ENCODE measurements around the gene ZNF518A. TPM values are rescaled to one million over a fixed set of nuclear protein-coding genes. Genes with fewer than 3 reads are reported as not detected.
"Not testable (repeated sequence)": the region's sequence is repeated elsewhere in the genome, so short reads cannot be mapped to it uniquely, and the experiment has no call there.

Gene ZNF518A
- total and polyA plus RNA-seq, 9 of the 15 experiments (the other 6 are each of a cell fraction or from before 2014, with no cell fraction given): 6.3 to 30.0 (median 17.4) TPM

- TF ChIP-seq MYBL2 (IDR thresholded peaks at IDR 0.05; ENCODE audit: low read depth) (no peak), MYBL2 (CRISPR knock-in tag; IDR thresholded peaks at IDR 0.05; ENCODE audit: borderline replicate concordance) (no peak), ZNF592 (IDR thresholded peaks at IDR 0.05) (no peak), NFATC3 (IDR thresholded peaks at IDR 0.05) (no peak), FOXK1 (CRISPR knock-in tag; IDR thresholded peaks at IDR 0.05; ENCODE audit: borderline replicate concordance) (no peak), ATF1 (CRISPR knock-in tag; IDR thresholded peaks at IDR 0.05) (no peak), ATF1 (tag; IDR thresholded peaks at IDR 0.05) (no peak), ZNF277 (CRISPR knock-in tag; IDR thresholded peaks at IDR 0.05; ENCODE audit: borderline replicate concordance) (no peak), WHSC1 (IDR thresholded peaks at IDR 0.05; ENCODE audit: low read length) (no peak), SIX5 (IDR thresholded peaks at IDR 0.05; ENCODE audit: borderline replicate concordance in 1 of 2, insufficient read depth in 1 of 2, low read depth in 1 of 2, low read length in 2 of 2) (no peak), CREBBP (IDR thresholded peaks at IDR 0.05; ENCODE audit: low read depth, low read length) (no peak), POLR2G (IDR thresholded peaks at IDR 0.05; ENCODE audit: low read depth, low read length) (no peak), ZNF699 (CRISPR knock-in tag; IDR thresholded peaks at IDR 0.05; ENCODE audit: insufficient replicate concordance) (no peak), ZNF830 (CRISPR knock-in tag; IDR thresholded peaks at IDR 0.05) (no peak)
- TF ChIP-seq, protein P1, sequence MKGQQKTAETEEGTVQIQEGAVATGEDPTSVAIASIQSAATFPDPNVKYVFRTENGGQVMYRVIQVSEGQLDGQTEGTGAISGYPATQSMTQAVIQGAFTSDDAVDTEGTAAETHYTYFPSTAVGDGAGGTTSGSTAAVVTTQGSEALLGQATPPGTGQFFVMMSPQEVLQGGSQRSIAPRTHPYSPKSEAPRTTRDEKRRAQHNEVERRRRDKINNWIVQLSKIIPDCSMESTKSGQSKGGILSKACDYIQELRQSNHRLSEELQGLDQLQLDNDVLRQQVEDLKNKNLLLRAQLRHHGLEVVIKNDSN (CRISPR knock-in tag; IDR thresholded peaks at IDR 0.05): no peak
These were observed 58.8 kb downstream of the ZNF518A start (continued) for GRCh38 chr10:96188916-96189315.

- POLR2A ChIA-PET; H3K27me3 ChIP-seq (ENCODE audit: control insufficient read depth in 2 of 2, insufficient read depth in 2 of 2, low read length in 2 of 2); DNase-seq (ENCODE audit: extremely low read depth in 1 of 4, low spot score in 3 of 4); intact Hi-C loops (cut with micrococcal nuclease); H4K20me1 ChIP-seq (replicated peaks; ENCODE audit: control insufficient read depth, insufficient read depth, low read length); H3K9ac ChIP-seq (ENCODE audit: insufficient read depth in 1 of 2, low read depth in 2 of 2, low read length in 2 of 2); H3K9me3 ChIP-seq (replicated peaks; ENCODE audit: control insufficient read depth, insufficient read depth, low read depth, low read length); CTCF ChIA-PET (ENCODE audit: low intra/inter-chr PET ratio); H2AFZ ChIP-seq (ENCODE audit: low read depth, low read length); H3K79me2 ChIP-seq (ENCODE audit: control insufficient read depth, insufficient read depth, low read length); in situ Hi-C loops (cut with MboI); H3K4me3 ChIP-seq; H3K9me1 ChIP-seq (ENCODE audit: control insufficient read depth, insufficient read depth, low read length); ATAC-seq; H3K4me1 ChIP-seq (replicated peaks in 1 of 2; ENCODE audit: control insufficient read depth in 2 of 2, insufficient read depth in 2 of 2, low read length in 2 of 2); H3K36me3 ChIP-seq (ENCODE audit: control insufficient read depth, insufficient read depth, low read length); H3K4me2 ChIP-seq (ENCODE audit: insufficient read depth, low read length); H3K27ac ChIP-seq (ENCODE audit: extremely low read depth, low read depth, low read length); BruUV-seq (replicated peaks); FAIRE-seq: not testable (repeated sequence)
- 0% methylated on average over 1 of the region's 1 CpG for WGBS (ENCODE audit: insufficient coverage, low coverage, missing lambda C conversion rate)
These were observed 59.4 kb downstream of the ZNF518A start for GRCh38 chr10:96189505-96189904.
